ENCODE measurements around the gene NCBP2.

DNA sequence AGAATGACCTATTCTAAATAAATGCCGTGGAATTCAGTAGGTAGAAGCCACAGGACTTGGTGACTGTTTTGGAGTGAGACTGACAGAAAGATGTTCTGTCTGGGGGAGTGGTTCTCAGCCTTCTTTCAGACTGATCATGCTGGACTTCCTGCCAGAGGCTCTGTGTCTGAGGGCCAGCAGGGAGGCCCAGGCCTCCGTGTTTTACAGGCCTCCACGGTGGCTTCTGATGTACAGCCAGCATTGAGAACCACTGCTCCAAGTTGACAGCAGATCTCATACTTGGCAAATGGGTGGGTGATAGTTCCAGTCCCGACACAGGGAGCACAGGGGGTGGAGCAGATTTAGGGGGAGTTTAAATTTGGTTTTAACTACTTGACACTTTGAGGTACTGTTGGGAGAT lies 33.0 kb upstream of the NCBP2 start:
- TF ChIP-seq, protein P1, sequence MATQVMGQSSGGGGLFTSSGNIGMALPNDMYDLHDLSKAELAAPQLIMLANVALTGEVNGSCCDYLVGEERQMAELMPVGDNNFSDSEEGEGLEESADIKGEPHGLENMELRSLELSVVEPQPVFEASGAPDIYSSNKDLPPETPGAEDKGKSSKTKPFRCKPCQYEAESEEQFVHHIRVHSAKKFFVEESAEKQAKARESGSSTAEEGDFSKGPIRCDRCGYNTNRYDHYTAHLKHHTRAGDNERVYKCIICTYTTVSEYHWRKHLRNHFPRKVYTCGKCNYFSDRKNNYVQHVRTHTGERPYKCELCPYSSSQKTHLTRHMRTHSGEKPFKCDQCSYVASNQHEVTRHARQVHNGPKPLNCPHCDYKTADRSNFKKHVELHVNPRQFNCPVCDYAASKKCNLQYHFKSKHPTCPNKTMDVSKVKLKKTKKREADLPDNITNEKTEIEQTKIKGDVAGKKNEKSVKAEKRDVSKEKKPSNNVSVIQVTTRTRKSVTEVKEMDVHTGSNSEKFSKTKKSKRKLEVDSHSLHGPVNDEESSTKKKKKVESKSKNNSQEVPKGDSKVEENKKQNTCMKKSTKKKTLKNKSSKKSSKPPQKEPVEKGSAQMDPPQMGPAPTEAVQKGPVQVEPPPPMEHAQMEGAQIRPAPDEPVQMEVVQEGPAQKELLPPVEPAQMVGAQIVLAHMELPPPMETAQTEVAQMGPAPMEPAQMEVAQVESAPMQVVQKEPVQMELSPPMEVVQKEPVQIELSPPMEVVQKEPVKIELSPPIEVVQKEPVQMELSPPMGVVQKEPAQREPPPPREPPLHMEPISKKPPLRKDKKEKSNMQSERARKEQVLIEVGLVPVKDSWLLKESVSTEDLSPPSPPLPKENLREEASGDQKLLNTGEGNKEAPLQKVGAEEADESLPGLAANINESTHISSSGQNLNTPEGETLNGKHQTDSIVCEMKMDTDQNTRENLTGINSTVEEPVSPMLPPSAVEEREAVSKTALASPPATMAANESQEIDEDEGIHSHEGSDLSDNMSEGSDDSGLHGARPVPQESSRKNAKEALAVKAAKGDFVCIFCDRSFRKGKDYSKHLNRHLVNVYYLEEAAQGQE (IDR thresholded peaks at IDR 0.05; ENCODE audit: low read depth), result no peak
- TF ChIP-seq EP300 (IDR thresholded peaks at IDR 0.05; ENCODE audit: borderline replicate concordance), result no peak
- TF ChIP-seq TAF1 (IDR thresholded peaks at IDR 0.05; ENCODE audit: low read depth), result no peak
- TF ChIP-seq CEBPB (IDR thresholded peaks at IDR 0.05), result no peak
- no peak for TF ChIP-seq EGR1 (IDR thresholded peaks at IDR 0.05)
- TF ChIP-seq, protein P2, sequence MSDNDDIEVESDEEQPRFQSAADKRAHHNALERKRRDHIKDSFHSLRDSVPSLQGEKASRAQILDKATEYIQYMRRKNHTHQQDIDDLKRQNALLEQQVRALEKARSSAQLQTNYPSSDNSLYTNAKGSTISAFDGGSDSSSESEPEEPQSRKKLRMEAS (IDR thresholded peaks at IDR 0.05), result no peak
- no peak for TF ChIP-seq TEAD4 (IDR thresholded peaks at IDR 0.05)
- TF ChIP-seq RAD21 (IDR thresholded peaks at IDR 0.05; ENCODE audit: low read depth), result no peak
- no peak for TF ChIP-seq CREB1 (IDR thresholded peaks at IDR 0.05; ENCODE audit: low read depth)
- no peak for TF ChIP-seq ZBTB7A (IDR thresholded peaks at IDR 0.05; ENCODE audit: low read depth)
- no peak for TF ChIP-seq YY1 (IDR thresholded peaks at IDR 0.05; ENCODE audit: low read depth)
- TF ChIP-seq TCF12 (IDR thresholded peaks at IDR 0.05; ENCODE audit: low read depth), result no peak
- TF ChIP-seq, protein P3, sequence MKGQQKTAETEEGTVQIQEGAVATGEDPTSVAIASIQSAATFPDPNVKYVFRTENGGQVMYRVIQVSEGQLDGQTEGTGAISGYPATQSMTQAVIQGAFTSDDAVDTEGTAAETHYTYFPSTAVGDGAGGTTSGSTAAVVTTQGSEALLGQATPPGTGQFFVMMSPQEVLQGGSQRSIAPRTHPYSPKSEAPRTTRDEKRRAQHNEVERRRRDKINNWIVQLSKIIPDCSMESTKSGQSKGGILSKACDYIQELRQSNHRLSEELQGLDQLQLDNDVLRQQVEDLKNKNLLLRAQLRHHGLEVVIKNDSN (IDR thresholded peaks at IDR 0.05), result no peak
- no peak for TF ChIP-seq FOXM1 (IDR thresholded peaks at IDR 0.05; ENCODE audit: borderline replicate concordance, low read depth)
